Right cardiac atrium (tissue), 5 donors: Measurements from ENCODE around the gene LAMB1. TPM values are rescaled to one million over a fixed set of nuclear protein-coding genes. Genes with fewer than 3 reads are reported as not detected.
"Not testable (repeated sequence)": the region's sequence is repeated elsewhere in the genome, so short reads cannot be mapped to it uniquely, and the experiment has no call there.

Experiments used
- ATAC-seq, 2 donors: fragments of 200-7000 bp; cut with Tn5 transposase; one replicate each; pipeline versions ENCODE4 v1.8.0 to v1.9.1; 2020; ENCODE audit warnings: moderate library complexity in 2 of 2, mild to moderate bottlenecking in 1 of 2
- DNase-seq, 3 donors: peaks; one replicate each; pipeline ENCODE4 v3.0.0-alpha.2; 2020
- H3K27ac ChIP-seq: one replicate; pipeline ENCODE4 v1.5.1; 2013; ENCODE audit warnings: mild to moderate bottlenecking, low read length, control low read depth, moderate library complexity
- H3K27me3 ChIP-seq: one replicate; pipeline ENCODE4 v1.6.1; 2013; ENCODE audit not compliant: control insufficient read depth, insufficient read depth
- H3K4me1 ChIP-seq: one replicate; pipeline ENCODE4 v1.6.1; 2013; ENCODE audit warnings: low read length; ENCODE audit not compliant: control insufficient read depth, insufficient read depth
- H3K4me3 ChIP-seq: one replicate; pipeline ENCODE4 v1.5.1; 2013; ENCODE audit warnings: low read length, control low read depth
- H3K9me3 ChIP-seq: one replicate; pipeline ENCODE4 v1.6.1; 2013; ENCODE audit warnings: low read length; ENCODE audit not compliant: control insufficient read depth
- WGBS: extraction: QIAGEN DNeasy Blood & Tissue Kit; methylation state at CpG from one replicate; pipeline ENCODE4 v1.1.7; 2013; 5-methylcytosine and 5-hydroxymethylcytosine counted together
- intact Hi-C, 4 donors: fragments of 100-400 bp; cut with DNase I; formaldehyde crosslinking; loops; one replicate each; pipeline versions ENCODE4 v1.11.0 to v1.14.0; 2022 to 2023
- polyA plus RNA-seq: library from polyadenylated mRNA; stranded (reverse); fragments of 200-250 nt; gene quantifications from one replicate; pipeline ENCODE4 v1.2.3, GENCODE V29; 2013
- total RNA-seq, 4 donors: library from RNA; stranded (reverse); fragmentation: NEBNext Ultra II Directional; extraction: Animal tissue kit (Norgen Biotek cat#: 25700); gene quantifications; one replicate each; pipeline ENCODE4 v1.2.1, GENCODE V29; 2021
- donor health status: healthy with polysubstance abuse.
- donor health status: DM: no; HTN: yes; CAD: no.
- donor health status: DM: no; HTN: no; CAD: no.
- donor health status: DM: no; HTN: yes; CAD: no; lungs with severe emphysema.
- donor health status: DM: yes; HTN: yes; CAD: no.

LAMB1 gene
- total and polyA plus RNA-seq, 5 donors: 42.1 to 110 (median 49.9) TPM

GRCh38 chr7:107926481-107926880 is 76.5 kb downstream of the LAMB1 start:
- H3K27me3 ChIP-seq: no peaks in the 10 kb centered on the region
- H3K4me1 ChIP-seq: no peaks in the 10 kb centered on the region
- H3K27ac ChIP-seq: no peak overlapping the region
- intact Hi-C loops: loop anchor here in 1 of 4 donors (2.0 kb wide), 1 partner anchor 16 kb away; no protein-coding TSS in a partner anchor
- H3K4me3 ChIP-seq: no peak overlapping the region
- ATAC-seq: no peak
- H3K9me3 ChIP-seq: no peaks in the 10 kb centered on the region
- no peak for DNase-seq
- 86% methylated on average over 1 of the region's 1 CpG for WGBS

- 69% methylated on average over 5 of the region's 5 CpGs for WGBS
- Histone ChIP-seq H3K4me3 (no peak overlapping the region), H3K9me3 (no peaks in the 10 kb centered on the region), H3K27me3 (no peaks in the 10 kb centered on the region), H3K27ac (no peak overlapping the region), H3K4me1 (no peaks in the 10 kb centered on the region)
- ATAC-seq (peak in 1 of 2 donors; percentile 19), DNase-seq (no peak)
- intact Hi-C loops: no loop called here
Observed at GRCh38 chr7:107924841-107925504, 78.0 kb downstream of the LAMB1 start.

GRCh38 chr7:107922886-107923285 is 80.1 kb downstream of the LAMB1 start:
- WGBS: 62% methylated on average over 1 of the region's 1 CpG
- Histone ChIP-seq H3K4me3 (no peak overlapping the region), H3K27ac (no peak overlapping the region), H3K27me3 (no peaks in the 10 kb centered on the region), H3K9me3 (no peaks in the 10 kb centered on the region), H3K4me1 (no peaks in the 10 kb centered on the region)
- no peak for ATAC-seq
- intact Hi-C loops: no loop called here
- no peak for DNase-seq

GRCh38 chr7:107921826-107922225 is 81.1 kb downstream of the LAMB1 start:
- H3K9me3 ChIP-seq, H3K27ac ChIP-seq, DNase-seq, H3K27me3 ChIP-seq, intact Hi-C loops, ATAC-seq, H3K4me1 ChIP-seq, H3K4me3 ChIP-seq: not testable (repeated sequence)
- WGBS: 70% methylated on average over 2 of the region's 2 CpGs

GRCh38 chr7:107920048-107920772 is 82.8 kb downstream of the LAMB1 start:
- 16% methylated on average over 1 of the region's 1 CpG for WGBS
- ATAC-seq (peak in 1 of 2 donors; percentile 32), DNase-seq (no peak)
- no peak overlapping the region for H3K4me3 ChIP-seq
- intact Hi-C loops: no loop called here
- H3K4me1 ChIP-seq: no peaks in the 10 kb centered on the region
- peak overlapping the region; percentile 7 for H3K27ac ChIP-seq
- H3K9me3 ChIP-seq: no peaks in the 10 kb centered on the region
- H3K27me3 ChIP-seq: no peaks in the 10 kb centered on the region

DNA sequence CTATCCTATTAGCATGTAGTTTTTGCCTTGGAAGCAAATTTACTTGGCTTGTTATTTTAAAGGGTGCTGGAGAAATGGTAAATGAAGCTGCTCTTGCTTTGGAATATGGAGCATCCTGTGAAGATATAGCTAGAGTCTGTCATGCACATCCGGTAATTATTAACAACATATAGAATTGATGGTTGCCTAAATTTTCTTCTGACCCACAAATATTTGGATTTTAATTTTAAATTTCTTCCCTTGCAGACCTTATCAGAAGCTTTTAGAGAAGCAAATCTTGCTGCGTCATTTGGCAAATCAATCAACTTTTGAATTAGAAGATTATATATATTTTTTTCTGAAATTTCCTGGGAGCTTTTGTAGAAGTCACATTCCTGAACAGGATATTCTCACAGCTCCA is 84.0 kb downstream of the LAMB1 start:
- DNase-seq: no peak
- intact Hi-C loops: no loop called here

DNA sequence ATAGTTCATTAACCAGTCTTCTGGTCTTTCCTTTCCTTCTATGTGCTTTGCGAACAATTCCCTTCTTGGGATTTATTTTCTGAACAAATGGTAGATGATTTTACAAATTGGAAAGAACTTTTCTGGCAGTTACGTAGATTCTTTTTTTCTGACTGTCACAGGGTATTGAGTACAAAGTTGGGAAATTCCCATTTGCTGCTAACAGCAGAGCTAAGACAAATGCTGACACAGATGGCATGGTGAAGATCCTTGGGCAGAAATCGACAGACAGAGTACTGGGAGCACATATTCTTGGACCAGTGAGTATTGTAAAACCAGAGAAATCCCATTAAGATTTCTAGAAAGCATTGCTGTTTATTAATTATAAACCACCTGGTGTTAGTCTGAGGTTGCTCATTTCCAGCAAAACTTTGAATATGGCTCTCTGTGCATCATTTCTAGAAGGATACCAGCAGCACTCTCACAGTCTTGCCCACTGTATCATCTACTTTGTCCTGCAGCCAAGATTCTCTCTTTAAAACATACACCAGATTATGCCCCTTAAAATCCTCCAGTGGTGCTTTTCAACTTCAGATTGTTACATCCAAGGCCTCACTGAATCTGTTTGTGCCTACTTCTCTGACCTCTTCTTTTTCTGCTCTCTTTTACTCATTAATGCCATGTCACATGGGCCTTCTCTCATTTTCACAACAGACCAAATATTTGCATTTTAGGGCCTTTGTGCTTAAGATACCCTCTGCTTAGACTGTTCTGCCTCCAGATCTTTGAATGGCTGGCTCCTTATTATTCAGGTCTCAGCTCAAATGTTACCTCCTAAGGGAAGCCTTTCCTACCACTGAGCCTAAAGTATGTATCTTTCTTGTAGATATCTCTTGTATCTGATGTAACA is 85.0 kb downstream of the LAMB1 start:
- no peak for ATAC-seq

More for the DNA sequence above, 84.0 kb downstream of the LAMB1 start:
- Histone ChIP-seq H3K4me3 (no peak overlapping the region), H3K9me3 (no peaks in the 10 kb centered on the region), H3K4me1 (no peaks in the 10 kb centered on the region), H3K27ac (no peak overlapping the region), H3K27me3 (no peaks in the 10 kb centered on the region)
- no peak for ATAC-seq
- 96% methylated on average over 2 of the region's 2 CpGs for WGBS

GRCh38 chr7:107915541-107915940 is 87.4 kb downstream of the LAMB1 start:
- H3K27me3 ChIP-seq: no peaks in the 10 kb centered on the region
- H3K9me3 ChIP-seq: no peaks in the 10 kb centered on the region
- H3K27ac ChIP-seq: no peak overlapping the region
- no peak for DNase-seq
- H3K4me3 ChIP-seq: no peak overlapping the region
- intact Hi-C loops: no loop called here
- no peaks in the 10 kb centered on the region for H3K4me1 ChIP-seq
- no peak for ATAC-seq
- whole genome bisulfite sequencing: 95% methylated on average over 2 of the region's 2 CpGs

More for the DNA sequence above, 85.0 kb downstream of the LAMB1 start:
- Histone ChIP-seq H3K27me3 (no peaks in the 10 kb centered on the region), H3K4me1 (no peaks in the 10 kb centered on the region), H3K4me3 (no peak overlapping the region), H3K27ac (no peak overlapping the region), H3K9me3 (no peaks in the 10 kb centered on the region)
- intact Hi-C loops: no loop called here
- DNase-seq: no peak
- WGBS: 87% methylated on average over 3 of the region's 3 CpGs

- no peak for DNase-seq
- H3K9me3 ChIP-seq: no peaks in the 10 kb centered on the region
- ATAC-seq: no peak
- H3K4me3 ChIP-seq: no peak overlapping the region
- intact Hi-C loops: no loop called here
- H3K27me3 ChIP-seq: no peaks in the 10 kb centered on the region
- H3K27ac ChIP-seq: no peak overlapping the region
- WGBS: 19% methylated on average over 1 of the region's 1 CpG
- no peaks in the 10 kb centered on the region for H3K4me1 ChIP-seq
Observed at GRCh38 chr7:107914831-107915230, 88.1 kb downstream of the LAMB1 start.

DNA sequence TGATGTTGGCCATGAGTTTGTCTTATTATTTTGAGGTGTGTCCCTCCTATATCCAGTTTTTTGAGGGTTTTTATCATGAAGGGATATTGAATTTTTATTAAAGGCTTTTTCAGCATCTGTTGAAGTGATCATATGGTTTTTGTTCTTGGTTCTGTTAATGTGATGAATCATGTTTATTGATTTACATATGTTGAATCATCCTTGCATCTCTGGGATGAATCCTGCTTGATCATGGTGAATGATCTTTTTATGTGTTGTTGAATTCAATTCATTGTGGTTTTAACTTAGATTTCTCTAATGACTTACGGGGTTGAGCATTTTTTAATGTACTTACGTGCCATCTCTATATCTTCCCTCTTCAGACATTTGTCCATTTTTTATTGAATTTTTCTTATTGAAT is 89.1 kb downstream of the LAMB1 start:
- Histone ChIP-seq H3K27ac (no peak overlapping the region), H3K27me3 (no peaks in the 10 kb centered on the region), H3K4me1 (no peaks in the 10 kb centered on the region), H3K9me3 (no peaks in the 10 kb centered on the region), H3K4me3 (no peak overlapping the region)
- ATAC-seq: no peak
- intact Hi-C loops: no loop called here
- 98% methylated on average over 2 of the region's 2 CpGs for WGBS
- DNase-seq: no peak

- ATAC-seq: no peak
Observed at GRCh38 chr7:107911981-107912380, 91.0 kb downstream of the LAMB1 start.

More at GRCh38 chr7:107911981-107912380, 91.0 kb downstream of the LAMB1 start:
- Histone ChIP-seq H3K27me3 (no peaks in the 10 kb centered on the region), H3K4me3 (no peak overlapping the region), H3K9me3 (no peaks in the 10 kb centered on the region), H3K27ac (no peak overlapping the region), H3K4me1 (no peaks in the 10 kb centered on the region)
- intact Hi-C loops: no loop called here
- no peak for DNase-seq
- 78% methylated on average over 2 of the region's 2 CpGs for WGBS
